Activated gamma-delta T cell treated with Interleukin-2 at 50 U/mL for 16 hours (primary cell): Measurements from ENCODE around the gene LRRC1.

Experiments used
- DNase-seq: peaks from one replicate; pipeline ENCODE4 v3.0.0-alpha.2; 2020

The LRRC1 gene

GRCh38 chr6:53818858-53819609 is 24.2 kb downstream of the LRRC1 start:
- DNase-seq: no peak

GRCh38 chr6:53822401-53823125 is 27.8 kb downstream of the LRRC1 start:
- no peak for DNase-seq

GRCh38 chr6:53824714-53825113 is 29.9 kb downstream of the LRRC1 start:
- no peak for DNase-seq

- DNase-seq: no peak
These were observed 30.9 kb downstream of the LRRC1 start for GRCh38 chr6:53825532-53826321.

- DNase-seq: no peak
These were observed 32.7 kb downstream of the LRRC1 start for GRCh38 chr6:53827531-53827930.

GRCh38 chr6:53828215-53828614 is 33.4 kb downstream of the LRRC1 start:
- no peak for DNase-seq

- DNase-seq: no peak
These were observed 34.3 kb downstream of the LRRC1 start for GRCh38 chr6:53828966-53829697.

- DNase-seq: no peak
These were observed 35.0 kb downstream of the LRRC1 start for GRCh38 chr6:53829698-53830221.

GRCh38 chr6:53830366-53830765 is 35.6 kb downstream of the LRRC1 start:
- no peak for DNase-seq

- no peak for DNase-seq
These were observed 36.5 kb downstream of the LRRC1 start for GRCh38 chr6:53831081-53831869.

GRCh38 chr6:53831936-53832660 is 37.3 kb downstream of the LRRC1 start:
- no peak for DNase-seq

GRCh38 chr6:53833155-53833554 is 38.4 kb downstream of the LRRC1 start:
- DNase-seq: no peak

- DNase-seq: no peak
These were observed 39.3 kb downstream of the LRRC1 start for GRCh38 chr6:53834132-53834531.

GRCh38 chr6:53837865-53838769 is 43.3 kb downstream of the LRRC1 start:
- DNase-seq: no peak

GRCh38 chr6:53840027-53840426 is 45.2 kb downstream of the LRRC1 start:
- no peak for DNase-seq

GRCh38 chr6:53845280-53846195 is 50.7 kb downstream of the LRRC1 start:
- no peak for DNase-seq

- no peak for DNase-seq
These were observed 51.4 kb downstream of the LRRC1 start for GRCh38 chr6:53846250-53846649.

- no peak for DNase-seq
These were observed 53.0 kb downstream of the LRRC1 start for GRCh38 chr6:53847796-53848314.

GRCh38 chr6:53850527-53850926 is 55.7 kb downstream of the LRRC1 start:
- no peak for DNase-seq
